Measurements from ENCODE around the gene CPM. TPM values are rescaled to one million over a fixed set of nuclear protein-coding genes. Genes with fewer than 3 reads are reported as not detected.
"Not testable (repeated sequence)": the region's sequence is repeated elsewhere in the genome, so short reads cannot be mapped to it uniquely, and the experiment has no call there.

CPM gene
- polyA plus RNA-seq, 4 donors: 0.45 to 11.6 (median 4.5) TPM

DNA sequence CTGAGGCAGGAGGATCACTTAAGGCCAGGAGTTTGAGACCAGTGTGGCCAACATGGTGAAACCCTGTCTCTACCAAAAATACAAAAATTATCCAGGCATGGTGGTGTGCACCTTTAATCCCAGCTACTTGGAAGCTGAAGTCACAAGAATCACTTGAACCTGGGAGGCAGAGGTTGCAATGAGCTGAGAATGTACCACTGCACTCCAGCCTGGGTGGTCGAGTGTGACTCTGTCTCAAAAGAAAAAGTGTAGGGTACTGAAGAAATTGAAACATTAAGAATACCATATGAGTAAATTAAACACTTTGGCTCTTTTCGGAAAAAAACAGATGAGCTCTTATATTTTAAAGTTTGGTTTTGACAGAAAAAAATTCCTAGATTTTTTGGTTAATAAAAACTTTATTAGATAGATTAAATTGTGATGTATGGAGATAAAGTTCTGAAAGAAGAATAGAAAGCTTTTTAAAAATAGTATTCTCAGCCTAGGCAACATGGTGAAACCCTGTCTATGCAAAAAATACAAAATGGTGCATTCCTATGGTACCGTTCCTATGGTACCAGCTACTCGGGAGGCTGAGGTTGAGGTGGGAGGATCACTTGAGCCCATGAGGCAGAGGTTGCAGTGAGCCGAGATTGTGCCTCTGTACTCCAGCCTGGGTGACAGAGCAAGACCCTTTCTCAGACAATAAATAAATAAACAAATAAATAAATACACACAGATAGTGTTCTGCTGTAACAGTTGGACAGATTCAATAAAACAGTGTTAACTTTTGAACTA lies 104.9 kb downstream of the CPM start:
- FAIRE-seq: no peak
- H3K36me3 ChIP-seq (ENCODE audit: control insufficient read depth in 3 of 3, insufficient read depth in 2 of 3, low read depth in 1 of 3, low read length in 3 of 3): peaks cover 11 to 51% (median 13%) of the 10 kb centered on the region in 3 donors

DNA sequence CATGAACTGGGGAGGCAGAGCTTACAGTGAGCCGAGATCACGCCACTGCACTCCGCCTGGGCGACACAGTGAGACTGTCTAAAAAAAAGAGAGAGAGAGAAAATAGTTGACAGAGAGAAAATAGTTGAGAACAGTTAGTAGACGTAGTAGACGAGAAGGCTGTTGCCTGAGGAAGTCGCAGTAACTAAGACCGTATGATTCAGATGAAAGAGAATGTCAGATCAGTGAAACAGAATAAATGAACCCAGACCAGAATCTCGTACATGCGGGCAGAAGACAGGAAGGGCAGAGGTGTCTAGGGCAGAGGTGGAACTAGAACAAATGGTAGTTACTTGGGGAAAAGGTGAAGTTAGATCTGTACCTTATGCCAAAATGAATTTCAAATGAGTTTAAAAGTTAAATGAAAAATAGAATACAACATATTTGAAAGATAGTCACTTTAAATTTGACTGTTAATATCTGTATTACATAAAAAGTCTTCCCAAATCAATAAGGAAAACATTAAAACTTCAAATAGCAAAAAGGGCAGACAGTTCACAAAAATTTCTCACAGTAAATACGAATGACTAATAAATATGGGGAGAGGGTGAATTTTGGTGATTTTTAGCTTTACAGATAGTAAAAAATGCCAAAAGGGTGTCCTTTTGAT lies 107.3 kb downstream of the CPM start:
- Histone ChIP-seq H3K4me1 (ENCODE audit: control insufficient read depth in 3 of 3, insufficient read depth in 2 of 3, low read depth in 1 of 3, low read length in 2 of 3) (no peaks in the 10 kb centered on the region), H3K27ac (ENCODE audit: low read depth in 1 of 3, low read length in 2 of 3) (no peak overlapping the region), H3K9me3 (ENCODE audit: control insufficient read depth in 2 of 2, insufficient read depth in 1 of 2, low read depth in 1 of 2, low read length in 1 of 2) (no peaks in the 10 kb centered on the region), H3K27me3 (ENCODE audit: control insufficient read depth in 3 of 3, insufficient read depth in 3 of 3, low read length in 3 of 3) (no peaks in the 10 kb centered on the region), H3K36me3 (ENCODE audit: control insufficient read depth in 3 of 3, insufficient read depth in 2 of 3, low read depth in 1 of 3, low read length in 3 of 3) (peaks cover 7 to 46% (median 12%) of the 10 kb centered on the region in 3 donors), H3K4me3 (ENCODE audit: low read depth in 1 of 3, low read length in 3 of 3) (no peak overlapping the region)
- DNase-seq: no peak
- WGBS, 3 donors: 93 to 95% (median 94%) methylated on average over 11 of the region's 11 CpGs
- FAIRE-seq: no peak

More for the DNA sequence above, 104.9 kb downstream of the CPM start:
- no peak for DNase-seq
- Histone ChIP-seq H3K9me3 (ENCODE audit: control insufficient read depth in 2 of 2, insufficient read depth in 1 of 2, low read depth in 1 of 2, low read length in 1 of 2) (no peaks in the 10 kb centered on the region), H3K4me3 (ENCODE audit: low read depth in 1 of 3, low read length in 3 of 3) (no peak overlapping the region), H3K27me3 (ENCODE audit: control insufficient read depth in 3 of 3, insufficient read depth in 3 of 3, low read length in 3 of 3) (no peaks in the 10 kb centered on the region), H3K4me1 (ENCODE audit: control insufficient read depth in 3 of 3, insufficient read depth in 2 of 3, low read depth in 1 of 3, low read length in 2 of 3) (no peaks in the 10 kb centered on the region), H3K27ac (ENCODE audit: low read depth in 1 of 3, low read length in 2 of 3) (no peak overlapping the region)
- 90 to 93% (median 91%) methylated on average over 5 of the region's 5 CpGs for WGBS, 3 donors

DNA sequence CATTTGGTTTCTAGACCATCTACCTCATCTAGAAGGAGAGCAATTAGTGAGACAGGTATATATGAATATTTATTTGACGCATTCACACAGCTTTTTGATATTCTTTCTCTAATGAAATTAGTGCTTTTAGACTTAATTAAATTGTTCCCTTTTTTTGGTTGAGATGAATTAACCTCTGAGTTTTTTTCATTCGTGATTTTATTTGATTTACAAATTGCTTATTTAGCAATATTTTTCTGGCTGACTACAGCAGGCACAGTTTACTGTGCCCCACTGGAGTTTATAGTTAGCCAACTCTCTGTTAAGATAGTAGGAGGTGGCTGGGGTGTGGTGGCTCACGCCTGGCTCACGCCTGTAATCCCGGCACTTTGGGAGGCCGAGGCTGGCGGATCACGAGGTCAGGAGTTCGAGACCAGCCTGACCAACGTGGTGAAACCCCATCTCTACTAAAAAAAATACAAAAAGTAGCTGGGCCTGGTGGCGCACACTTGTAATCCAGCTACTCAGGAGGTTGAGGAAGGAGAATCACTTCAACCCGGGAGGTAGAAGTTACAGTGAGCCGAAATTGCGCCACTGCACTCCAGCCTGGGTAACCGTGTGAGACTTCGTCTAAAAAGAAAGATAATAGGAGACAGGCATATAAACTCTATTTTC lies 108.2 kb downstream of the CPM start:
- Histone ChIP-seq H3K36me3 (ENCODE audit: control insufficient read depth in 3 of 3, insufficient read depth in 2 of 3, low read depth in 1 of 3, low read length in 3 of 3) (peaks cover 10 to 46% (median 12%) of the 10 kb centered on the region in 3 donors), H3K4me3 (ENCODE audit: low read depth in 1 of 3, low read length in 3 of 3) (no peak overlapping the region), H3K9me3 (ENCODE audit: control insufficient read depth in 2 of 2, insufficient read depth in 1 of 2, low read depth in 1 of 2, low read length in 1 of 2) (no peaks in the 10 kb centered on the region), H3K27ac (ENCODE audit: low read depth in 1 of 3, low read length in 2 of 3) (no peak overlapping the region), H3K27me3 (ENCODE audit: control insufficient read depth in 3 of 3, insufficient read depth in 3 of 3, low read length in 3 of 3) (no peaks in the 10 kb centered on the region), H3K4me1 (ENCODE audit: control insufficient read depth in 3 of 3, insufficient read depth in 2 of 3, low read depth in 1 of 3, low read length in 2 of 3) (no peaks in the 10 kb centered on the region)
- no peak for FAIRE-seq
- DNase-seq: no peak
- WGBS, 3 donors: 95 to 97% (median 97%) methylated on average over 16 of the region's 16 CpGs

DNA sequence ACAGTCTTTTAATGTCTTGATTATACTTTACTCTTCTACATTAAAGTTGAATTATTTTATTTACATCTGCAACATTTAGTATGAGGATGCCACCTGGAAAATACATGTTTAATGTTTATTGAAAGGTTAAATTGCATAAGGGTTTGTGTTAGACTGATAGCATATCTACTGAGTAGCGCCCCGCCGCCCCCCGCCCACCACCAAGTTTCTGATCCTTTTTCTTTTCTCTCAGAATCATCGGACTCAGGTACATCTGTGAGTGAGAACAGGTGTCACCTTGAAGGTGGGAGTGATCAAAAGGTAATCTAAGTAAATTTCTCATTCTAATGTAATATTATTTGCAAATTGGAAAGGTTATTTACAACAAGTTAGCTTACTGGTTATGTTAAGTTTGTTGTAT lies 108.8 kb downstream of the CPM start:
- Histone ChIP-seq H3K9me3 (ENCODE audit: control insufficient read depth in 2 of 2, insufficient read depth in 1 of 2, low read depth in 1 of 2, low read length in 1 of 2) (no peaks in the 10 kb centered on the region), H3K27ac (ENCODE audit: low read depth in 1 of 3, low read length in 2 of 3) (no peak overlapping the region), H3K36me3 (ENCODE audit: control insufficient read depth in 3 of 3, insufficient read depth in 2 of 3, low read depth in 1 of 3, low read length in 3 of 3) (peaks cover 12 to 46% (median 15%) of the 10 kb centered on the region in 3 donors), H3K27me3 (ENCODE audit: control insufficient read depth in 3 of 3, insufficient read depth in 3 of 3, low read length in 3 of 3) (no peaks in the 10 kb centered on the region), H3K4me3 (ENCODE audit: low read depth in 1 of 3, low read length in 3 of 3) (no peak overlapping the region), H3K4me1 (ENCODE audit: control insufficient read depth in 3 of 3, insufficient read depth in 2 of 3, low read depth in 1 of 3, low read length in 2 of 3) (no peaks in the 10 kb centered on the region)
- FAIRE-seq: no peak
- DNase-seq: no peak
- WGBS, 3 donors: 93 to 95% (median 94%) methylated on average over 5 of the region's 5 CpGs

DNA sequence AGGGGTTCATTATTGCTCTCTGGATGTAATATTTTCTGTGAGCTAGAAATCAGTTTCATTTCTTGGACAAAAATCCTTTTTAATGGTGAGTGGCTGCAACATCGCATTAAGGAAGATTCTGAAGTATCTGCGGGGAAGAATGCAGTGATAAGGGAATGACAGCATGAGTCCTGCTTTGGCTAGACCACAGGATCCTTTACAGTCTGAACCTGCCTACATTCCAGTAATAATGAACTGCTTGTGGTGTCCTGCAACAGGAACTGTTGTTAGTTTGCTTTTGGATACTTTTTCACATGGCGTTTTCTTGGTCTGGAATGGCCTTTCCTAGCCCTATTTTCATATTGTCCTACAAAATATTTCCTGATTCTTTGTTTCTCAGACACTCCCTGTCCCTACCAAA lies 109.3 kb downstream of the CPM start:
- no peaks in the 10 kb centered on the region for H3K27me3 ChIP-seq (ENCODE audit: control insufficient read depth in 3 of 3, insufficient read depth in 3 of 3, low read length in 3 of 3)
- no peak overlapping the region for H3K4me3 ChIP-seq (ENCODE audit: low read depth in 1 of 3, low read length in 3 of 3)
- 90 to 96% (median 92%) methylated on average over 3 of the region's 3 CpGs for WGBS, 3 donors
- H3K36me3 ChIP-seq (ENCODE audit: control insufficient read depth in 3 of 3, insufficient read depth in 2 of 3, low read depth in 1 of 3, low read length in 3 of 3): peaks cover 12 to 48% (median 13%) of the 10 kb centered on the region in 3 donors
- no peak for FAIRE-seq
- no peaks in the 10 kb centered on the region for H3K9me3 ChIP-seq (ENCODE audit: control insufficient read depth in 2 of 2, insufficient read depth in 1 of 2, low read depth in 1 of 2, low read length in 1 of 2)
- H3K4me1 ChIP-seq (ENCODE audit: control insufficient read depth in 3 of 3, insufficient read depth in 2 of 3, low read depth in 1 of 3, low read length in 2 of 3): no peaks in the 10 kb centered on the region
- H3K27ac ChIP-seq (ENCODE audit: low read depth in 1 of 3, low read length in 2 of 3): no peak overlapping the region
- no peak for DNase-seq

DNA sequence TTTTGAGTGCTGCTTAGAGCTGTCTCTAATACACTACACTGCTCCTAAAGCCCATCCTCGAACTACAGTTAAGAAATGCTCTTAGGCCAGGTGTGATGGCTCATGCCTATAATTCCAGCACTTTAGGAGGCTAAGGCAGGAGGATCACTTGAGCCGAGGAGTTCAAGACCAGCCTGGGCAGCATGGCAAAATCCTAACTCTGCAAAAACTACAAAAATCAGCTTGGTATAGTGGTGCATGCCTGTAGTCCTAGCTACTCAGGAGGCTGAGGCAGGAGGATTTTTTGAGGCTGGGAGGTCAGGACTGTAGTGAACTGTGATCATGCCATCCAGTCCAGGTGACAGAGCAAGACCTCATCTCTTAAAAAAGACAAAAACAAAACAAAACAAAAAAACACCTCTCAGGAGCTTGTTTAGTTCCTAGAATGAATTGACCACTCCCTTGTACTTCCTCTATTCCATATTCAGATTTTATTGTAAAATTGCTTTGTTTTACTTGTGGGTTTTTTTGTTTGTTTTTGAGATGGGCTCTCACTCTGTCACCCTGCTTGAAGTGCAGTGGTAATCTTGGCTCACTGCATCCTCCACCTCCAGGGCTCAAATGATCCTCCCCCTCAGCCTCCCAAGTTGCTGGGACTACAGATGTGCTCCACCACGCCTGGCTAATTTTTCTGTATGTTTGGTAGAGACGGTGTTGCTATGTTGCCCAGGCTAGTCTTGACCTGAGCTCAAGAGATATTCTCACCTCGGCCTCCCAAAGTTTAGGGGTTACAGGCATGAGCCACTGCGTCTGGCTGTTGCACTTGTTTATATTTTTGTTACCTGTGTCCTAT lies 111.4 kb downstream of the CPM start:
- Histone ChIP-seq H3K36me3 (ENCODE audit: control insufficient read depth in 3 of 3, insufficient read depth in 2 of 3, low read depth in 1 of 3, low read length in 3 of 3) (peaks cover 12 to 47% (median 12%) of the 10 kb centered on the region in 3 donors), H3K27ac (ENCODE audit: low read depth in 1 of 3, low read length in 2 of 3) (no peak overlapping the region), H3K27me3 (ENCODE audit: control insufficient read depth in 3 of 3, insufficient read depth in 3 of 3, low read length in 3 of 3) (no peaks in the 10 kb centered on the region), H3K4me1 (ENCODE audit: control insufficient read depth in 3 of 3, insufficient read depth in 2 of 3, low read depth in 1 of 3, low read length in 2 of 3) (no peaks in the 10 kb centered on the region), H3K4me3 (ENCODE audit: low read depth in 1 of 3, low read length in 3 of 3) (no peak overlapping the region), H3K9me3 (ENCODE audit: control insufficient read depth in 2 of 2, insufficient read depth in 1 of 2, low read depth in 1 of 2, low read length in 1 of 2) (no peaks in the 10 kb centered on the region)
- 90 to 96% (median 93%) methylated on average over 6 of the region's 6 CpGs for WGBS, 3 donors
- DNase-seq (no peak), FAIRE-seq (no peak)

DNA sequence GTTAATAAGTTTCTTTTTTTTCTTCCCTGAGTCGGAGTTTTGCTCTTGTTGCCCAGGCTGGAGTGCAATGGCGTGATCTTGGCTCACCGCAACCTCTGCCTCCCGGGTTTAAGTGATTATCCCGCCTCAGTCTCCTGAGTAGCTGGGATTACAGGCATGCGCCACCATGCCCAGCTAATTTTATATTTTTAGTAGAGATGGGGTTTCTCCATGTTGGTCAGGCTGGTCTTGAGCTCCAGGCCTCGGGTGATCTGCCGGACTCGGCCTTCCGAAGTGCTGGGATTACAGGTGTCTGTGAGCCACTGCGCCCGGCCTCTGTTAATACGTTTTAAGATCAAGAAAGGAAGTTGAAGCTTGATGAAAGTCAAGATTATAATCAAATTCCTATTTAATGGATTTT lies 113.5 kb downstream of the CPM start:
- H3K4me1 ChIP-seq (ENCODE audit: control insufficient read depth in 3 of 3, insufficient read depth in 2 of 3, low read depth in 1 of 3, low read length in 2 of 3); H3K9me3 ChIP-seq (ENCODE audit: control insufficient read depth in 2 of 2, insufficient read depth in 1 of 2, low read depth in 1 of 2, low read length in 1 of 2); FAIRE-seq; DNase-seq; H3K27ac ChIP-seq (ENCODE audit: low read depth in 1 of 3, low read length in 2 of 3); H3K4me3 ChIP-seq (ENCODE audit: low read depth in 1 of 3, low read length in 3 of 3); H3K27me3 ChIP-seq (ENCODE audit: control insufficient read depth in 3 of 3, insufficient read depth in 3 of 3, low read length in 3 of 3): not testable (repeated sequence)
- H3K36me3 ChIP-seq (ENCODE audit: control insufficient read depth in 3 of 3, insufficient read depth in 2 of 3, low read depth in 1 of 3, low read length in 3 of 3): peaks cover 8 to 38% (median 9%) of the 10 kb centered on the region in 3 donors
- WGBS, 3 donors: 93 to 96% (median 94%) methylated on average over 13 of the region's 13 CpGs

All from small intestine (tissue), 7 donors.